Lower leg skin (tissue), 4 donors: ENCODE data around the gene DUSP2. TPM values are rescaled to one million over a fixed set of nuclear protein-coding genes. Genes with fewer than 3 reads are reported as not detected.
"Not testable (repeated sequence)": the region's sequence is repeated elsewhere in the genome, so short reads cannot be mapped to it uniquely, and the experiment has no call there.

Experiments used
- DNase-seq, 2 donors: peaks; one replicate each; pipeline ENCODE4 v3.0.0-alpha.2; 2019; ENCODE audit warnings: low spot score in 2 of 2
- H3K4me3 ChIP-seq: fragments of 200-600 bp; sonication (generic); 2 replicates; pipeline ENCODE4 v1.5.1; 2017; ENCODE audit warnings: mild to moderate bottlenecking, low read depth; ENCODE audit not compliant: poor library complexity, severe bottlenecking
- CTCF ChIP-seq, 3 donors: fragments of 450-650 bp; IDR thresholded peaks; one replicate each; pipeline ENCODE4 v1.5.1; 2016; ENCODE audit warnings: antibody characterized with exemption in 3 of 3, mild to moderate bottlenecking in 3 of 3, moderate library complexity in 2 of 3
- POLR2A ChIP-seq, 2 donors: fragments of 450-650 bp; IDR thresholded peaks; one replicate each; pipeline ENCODE4 v1.6.1; 2016 to 2017; ENCODE audit warnings: antibody characterized with exemption in 2 of 2, mild to moderate bottlenecking in 1 of 2, moderate library complexity in 1 of 2
- WGBS, 2 donors: methylation state at CpG; one replicate each; pipeline ENCODE4 v1.1.5; 2018; 5-methylcytosine and 5-hydroxymethylcytosine counted together
- intact Hi-C: fragments of 100-400 bp; cut with DNase I; formaldehyde crosslinking; loops from one replicate; pipeline ENCODE4 v1.15.0; 2023; ENCODE audit warnings: low total_unique reads
- total RNA-seq, 4 donors: library from RNA; depleted of rRNA; stranded (reverse); fragments of >200 nt; gene quantifications; one replicate each; pipeline ENCODE4 v1.1.0, GENCODE V29; 2016

DUSP2 gene
- total RNA-seq, 4 donors from 2014 or later, result 39.3 to 57.0 (median 48.8) TPM

- intact Hi-C loops, result no loop called here
- 62 to 76% methylated on average over 6 of the region's 6 CpGs for WGBS, 2 donors
- no peak for TF ChIP-seq POLR2A (IDR thresholded peaks at IDR 0.05)
- no peak for TF ChIP-seq CTCF (IDR thresholded peaks at IDR 0.05)
- no peak for DNase-seq
- no peak overlapping the region for H3K4me3 ChIP-seq
Measured at GRCh38 chr2:96167407-96168013, 22.3 kb upstream of the DUSP2 start.

- DNase-seq, result peak in 1 of 2 donors; percentile 70
- TF ChIP-seq CTCF (IDR thresholded peaks at IDR 0.05), result no peak
- no peak for TF ChIP-seq POLR2A (IDR thresholded peaks at IDR 0.05)
- WGBS, 2 donors, result 80 to 81% methylated on average over 14 to 18 of the region's 18 CpGs
- intact Hi-C loops, result no loop called here
- H3K4me3 ChIP-seq, result no peak overlapping the region
Measured at GRCh38 chr2:96164459-96165184, 19.4 kb upstream of the DUSP2 start.

DNA sequence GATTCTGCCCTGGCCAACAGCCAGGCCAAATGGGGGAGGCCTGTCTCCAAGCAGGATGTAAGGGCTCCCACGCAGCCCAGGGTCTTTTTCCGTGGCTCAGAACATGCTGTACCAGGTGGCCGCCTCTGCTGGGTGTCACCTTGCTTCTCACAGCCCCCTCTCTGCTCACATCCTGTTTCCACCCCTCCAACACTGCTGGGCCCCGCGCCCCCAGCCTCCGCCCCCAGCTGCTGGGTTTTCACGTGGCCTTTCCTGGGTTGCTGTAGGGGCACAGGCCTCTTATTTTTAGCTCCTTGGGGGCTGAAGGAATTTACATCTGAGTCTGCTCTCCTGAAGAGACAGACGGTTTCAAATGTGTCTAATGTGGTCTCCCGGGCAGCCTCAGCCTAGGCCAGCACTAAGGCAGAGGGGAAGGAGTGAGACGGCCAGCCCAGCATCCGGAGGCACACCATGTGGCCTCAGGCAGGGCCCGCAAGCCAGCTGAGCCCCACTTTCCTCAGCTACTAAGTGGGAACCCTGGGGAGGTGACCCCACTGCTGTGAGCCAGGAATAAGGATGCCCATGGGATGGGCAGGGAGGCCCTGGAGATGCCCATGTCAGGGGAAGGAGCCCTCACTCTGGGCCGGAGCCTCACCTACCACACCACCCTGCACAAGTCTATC is 18.7 kb upstream of the DUSP2 start:
- no peak overlapping the region for H3K4me3 ChIP-seq
- 72 to 78% methylated on average over 12 to 13 of the region's 13 CpGs for WGBS, 2 donors
- DNase-seq, result peak in 1 of 2 donors; percentile 84
- intact Hi-C loops, result no loop called here
- TF ChIP-seq POLR2A (IDR thresholded peaks at IDR 0.05) (no peak), CTCF (IDR thresholded peaks at IDR 0.05) (no peak)

DNA sequence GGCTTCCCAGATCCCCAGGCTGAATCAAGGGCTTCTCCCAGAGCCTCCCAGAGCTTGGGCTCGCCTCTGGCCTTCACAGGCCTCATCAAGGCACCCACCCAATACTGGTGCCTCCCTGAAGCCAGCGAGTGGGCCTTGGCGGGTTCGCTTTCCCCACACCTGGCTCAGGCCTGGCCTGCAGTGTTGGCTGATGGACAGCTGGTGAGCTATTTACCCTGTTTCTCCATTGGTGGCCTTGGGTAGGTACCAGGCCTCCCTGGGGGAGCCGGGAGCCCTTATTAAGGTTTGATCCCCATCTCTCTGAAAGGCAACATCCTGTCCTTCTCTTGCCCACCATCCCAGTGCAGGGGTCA is 18.2 kb upstream of the DUSP2 start:
- no peak for DNase-seq
- WGBS, 2 donors, result 88 to 90% methylated on average over 5 of the region's 5 CpGs
- TF ChIP-seq CTCF (IDR thresholded peaks at IDR 0.05), result no peak
- no peak for TF ChIP-seq POLR2A (IDR thresholded peaks at IDR 0.05)
- H3K4me3 ChIP-seq, result no peak overlapping the region
- intact Hi-C loops, result no loop called here

GRCh38 chr2:96161898-96162297 is 16.7 kb upstream of the DUSP2 start:
- TF ChIP-seq POLR2A (IDR thresholded peaks at IDR 0.05), result no peak
- TF ChIP-seq CTCF (IDR thresholded peaks at IDR 0.05), result no peak
- intact Hi-C loops, result no loop called here
- DNase-seq, result no peak
- H3K4me3 ChIP-seq, result no peak overlapping the region
- WGBS, 2 donors, result 50 to 54% methylated on average over 5 of the region's 5 CpGs

GRCh38 chr2:96160366-96160765 is 15.1 kb upstream of the DUSP2 start:
- intact Hi-C loops, H3K4me3 ChIP-seq, DNase-seq: not testable (repeated sequence)
- WGBS, 2 donors, result 94 to 95% methylated on average over 5 of the region's 5 CpGs
